Left ventricle myocardium inferior (tissue), 1 donor: ENCODE results near the gene RELA. TPM values are rescaled to one million over a fixed set of nuclear protein-coding genes. Genes with fewer than 3 reads are reported as not detected.
A peak's percentile ranks its signal among the peaks of the same experiment; 100 is the strongest.

ENCODE experiments used
- DNase-seq: peaks from one replicate; pipeline ENCODE4 v3.0.0-alpha.2; 2020
- H3K27ac ChIP-seq: fragments of 200-600 bp; replicated peaks from 2 replicates; pipeline ENCODE4 v1.8.0; 2021
- H3K27me3 ChIP-seq: fragments of 200-600 bp; 2 replicates; pipeline ENCODE4 v1.8.0; 2021; ENCODE audit warnings: low read depth
- H3K36me3 ChIP-seq: fragments of 200-600 bp; 2 replicates; pipeline ENCODE4 v1.8.0; 2021
- H3K4me1 ChIP-seq: fragments of 200-600 bp; 2 replicates; pipeline ENCODE4 v1.8.0; 2021
- H3K4me3 ChIP-seq: fragments of 200-600 bp; 2 replicates; pipeline ENCODE4 v1.8.0; 2021; ENCODE audit warnings: mild to moderate bottlenecking, moderate library complexity
- H3K9me3 ChIP-seq: fragments of 200-600 bp; replicated peaks from 2 replicates; pipeline ENCODE4 v1.8.0; 2021
- intact Hi-C: fragments of 100-400 bp; cut with micrococcal nuclease; formaldehyde crosslinking; loops from one replicate; pipeline ENCODE4 v1.11.0; 2022
- total RNA-seq: library from RNA; stranded (reverse); fragmentation: NEBNext Ultra II Directional; extraction: Animal tissue kit (Norgen Biotek cat#: 25700); gene quantifications from one replicate; pipeline ENCODE4 v1.2.1, GENCODE V29; 2021
- TF ChIP-seq, protein P1 (sequence below): fragments of 200-600 bp; IDR thresholded peaks from 2 replicates; pipeline ENCODE4 v1.8.0; 2021; ENCODE audit warnings: antibody characterized with exemption, mild to moderate bottlenecking, borderline replicate concordance
- donor health status: DM: no; HTN: yes; CAD: no; lungs with severe emphysema.

The RELA gene
- total RNA-seq, 1 donor from 2014 or later = 33.8 TPM

DNA sequence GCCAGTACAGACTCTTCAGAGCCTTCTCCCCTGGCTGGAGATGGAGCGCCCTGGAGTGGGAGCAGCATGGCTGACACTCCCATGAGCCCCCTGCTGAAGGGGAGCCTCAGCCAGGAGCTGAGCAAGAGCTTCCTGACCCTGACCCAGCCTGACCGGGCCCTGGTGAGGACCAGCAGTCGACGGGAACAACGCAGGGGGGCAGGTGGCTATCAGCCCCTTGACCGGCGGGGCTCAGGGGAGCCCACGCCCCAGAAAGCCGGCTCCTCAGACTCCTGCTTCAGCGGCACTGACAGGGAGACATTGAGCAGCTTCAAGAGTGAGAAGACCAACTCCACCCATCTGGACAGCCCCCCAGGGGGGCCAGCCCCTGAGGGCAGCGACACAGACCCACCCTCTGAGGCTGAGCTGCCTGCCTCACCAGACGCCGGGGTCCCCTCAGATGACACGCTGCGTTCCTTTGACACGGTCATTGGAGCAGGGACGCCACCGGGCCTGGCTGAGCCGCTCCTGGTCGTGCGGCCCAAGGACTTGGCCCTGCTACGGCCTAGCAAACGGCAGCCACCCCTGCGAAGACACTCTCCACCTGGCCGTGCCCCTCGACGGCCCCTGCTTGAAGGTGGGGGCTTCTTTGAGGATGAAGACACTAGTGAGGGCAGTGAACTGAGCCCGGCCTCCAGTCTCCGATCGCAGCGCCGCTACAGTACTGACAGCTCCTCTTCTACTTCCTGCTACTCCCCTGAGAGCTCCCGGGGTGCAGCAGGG lies 44.5 kb downstream of the RELA start:
- TF ChIP-seq, protein P1, sequence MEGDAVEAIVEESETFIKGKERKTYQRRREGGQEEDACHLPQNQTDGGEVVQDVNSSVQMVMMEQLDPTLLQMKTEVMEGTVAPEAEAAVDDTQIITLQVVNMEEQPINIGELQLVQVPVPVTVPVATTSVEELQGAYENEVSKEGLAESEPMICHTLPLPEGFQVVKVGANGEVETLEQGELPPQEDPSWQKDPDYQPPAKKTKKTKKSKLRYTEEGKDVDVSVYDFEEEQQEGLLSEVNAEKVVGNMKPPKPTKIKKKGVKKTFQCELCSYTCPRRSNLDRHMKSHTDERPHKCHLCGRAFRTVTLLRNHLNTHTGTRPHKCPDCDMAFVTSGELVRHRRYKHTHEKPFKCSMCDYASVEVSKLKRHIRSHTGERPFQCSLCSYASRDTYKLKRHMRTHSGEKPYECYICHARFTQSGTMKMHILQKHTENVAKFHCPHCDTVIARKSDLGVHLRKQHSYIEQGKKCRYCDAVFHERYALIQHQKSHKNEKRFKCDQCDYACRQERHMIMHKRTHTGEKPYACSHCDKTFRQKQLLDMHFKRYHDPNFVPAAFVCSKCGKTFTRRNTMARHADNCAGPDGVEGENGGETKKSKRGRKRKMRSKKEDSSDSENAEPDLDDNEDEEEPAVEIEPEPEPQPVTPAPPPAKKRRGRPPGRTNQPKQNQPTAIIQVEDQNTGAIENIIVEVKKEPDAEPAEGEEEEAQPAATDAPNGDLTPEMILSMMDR = no peak
- Histone ChIP-seq H3K27me3 (no peaks in the 10 kb centered on the region), H3K36me3 (peaks cover 60% of the 10 kb centered on the region), H3K9me3 (no peaks in the 10 kb centered on the region), H3K27ac (no peak overlapping the region), H3K4me1 (peaks cover 39% of the 10 kb centered on the region), H3K4me3 (no peak overlapping the region)
- no peak for DNase-seq
- intact Hi-C loops = no loop called here

DNA sequence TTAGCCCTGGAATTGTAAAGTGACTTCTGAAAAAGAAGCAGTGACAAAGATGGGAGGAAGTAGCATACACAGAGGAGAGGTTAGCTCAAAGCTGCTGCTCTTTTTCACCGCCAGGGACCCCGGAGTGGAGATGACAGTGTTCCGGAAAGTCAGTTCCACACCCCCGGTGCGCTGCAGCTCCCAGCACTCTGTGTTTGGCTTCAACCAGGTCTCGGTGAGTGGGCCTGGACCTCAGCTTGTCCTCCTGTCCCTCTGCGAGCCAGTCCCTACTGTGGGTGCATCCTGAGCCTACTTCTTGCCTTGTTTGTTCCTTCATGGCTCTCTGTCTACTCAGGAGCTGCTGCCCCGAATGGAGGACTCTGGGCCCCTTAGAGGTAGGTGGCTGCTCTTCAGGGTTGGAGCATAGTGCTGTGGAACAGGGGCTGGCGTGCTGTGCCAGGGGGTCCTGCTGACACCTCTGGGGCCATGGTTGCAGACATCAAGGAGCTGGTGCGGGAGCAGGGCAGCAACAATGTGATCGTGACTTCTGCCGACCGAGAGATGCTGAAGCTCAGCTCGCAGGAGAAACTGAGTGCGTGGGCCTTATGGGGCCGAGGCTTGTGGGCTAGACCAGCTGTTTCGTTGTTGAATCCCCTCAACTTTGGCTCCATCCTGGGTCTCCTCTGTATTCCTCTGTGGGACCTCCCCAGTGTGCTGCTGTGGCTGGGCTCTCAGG lies 45.4 kb downstream of the RELA start:
- H3K27ac ChIP-seq = no peak overlapping the region
- no peak for DNase-seq
- TF ChIP-seq, protein P1 = no peak
- H3K36me3 ChIP-seq = peaks cover 62% of the 10 kb centered on the region
- peak overlapping the region; percentile 93 for H3K4me3 ChIP-seq
- H3K27me3 ChIP-seq = no peaks in the 10 kb centered on the region
- intact Hi-C loops = no loop called here
- peaks cover 48% of the 10 kb centered on the region for H3K4me1 ChIP-seq
- H3K9me3 ChIP-seq = no peaks in the 10 kb centered on the region

DNA sequence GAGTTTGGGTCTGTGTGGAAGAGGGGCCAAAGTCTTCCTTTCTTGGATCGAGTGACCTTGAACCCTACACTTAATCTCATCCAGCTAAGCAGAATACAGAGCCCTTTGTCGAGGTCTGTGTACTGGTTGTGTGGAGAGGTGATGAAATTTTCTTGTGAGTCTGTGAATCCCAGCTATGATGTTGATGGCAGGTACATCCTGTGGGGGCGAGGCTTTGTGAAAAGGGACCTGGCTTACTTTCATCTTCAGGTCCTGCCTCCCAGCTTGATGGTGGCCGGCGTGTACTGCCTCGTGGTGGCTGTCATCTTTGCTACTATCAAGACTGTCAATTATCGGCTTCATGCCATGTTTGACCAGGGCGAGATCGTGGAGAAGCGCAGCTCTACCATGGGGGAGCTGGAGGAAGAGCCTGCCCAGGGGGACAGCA lies 46.1 kb downstream of the RELA start:
- Histone ChIP-seq H3K4me1 (peaks cover 55% of the 10 kb centered on the region), H3K27me3 (no peaks in the 10 kb centered on the region), H3K27ac (peak overlapping the region; percentile 94), H3K36me3 (peaks cover 61% of the 10 kb centered on the region), H3K9me3 (no peaks in the 10 kb centered on the region), H3K4me3 (peak overlapping the region; percentile 93)
- no peak for DNase-seq
- TF ChIP-seq, protein P1 = no peak
- intact Hi-C loops = no loop called here

DNA sequence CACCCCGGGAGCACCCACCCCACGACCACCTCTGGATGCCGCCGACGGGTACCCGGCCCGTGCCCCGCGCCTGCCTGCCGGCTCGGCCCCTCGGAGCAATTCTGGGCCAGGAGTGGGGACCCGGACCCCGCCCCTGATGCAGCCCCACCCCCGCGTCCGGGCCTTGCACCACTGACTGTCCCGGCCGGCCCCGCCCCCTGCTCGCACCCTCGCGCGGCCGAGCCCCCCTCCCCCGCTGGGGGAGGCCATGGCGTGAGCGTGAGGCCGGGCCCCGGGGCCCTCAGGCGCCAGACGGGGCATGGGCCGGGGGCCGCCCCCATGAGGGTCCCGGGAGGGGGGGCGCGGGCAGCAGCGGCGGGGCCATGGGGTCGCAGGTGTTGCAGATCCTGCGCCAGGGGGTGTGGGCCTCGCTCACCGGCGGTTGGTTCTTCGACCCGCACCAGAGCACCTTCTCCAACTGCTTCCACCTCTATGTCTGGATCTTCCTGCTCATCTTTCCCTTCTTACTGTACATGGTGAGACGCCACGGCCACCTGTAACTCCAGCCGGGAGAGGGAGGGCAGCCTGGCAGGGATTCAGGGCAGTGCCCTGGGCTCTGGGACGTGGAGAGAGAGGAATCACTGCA lies 46.7 kb downstream of the RELA start:
- H3K4me3 ChIP-seq = peak overlapping the region; percentile 93
- no peaks in the 10 kb centered on the region for H3K27me3 ChIP-seq
- H3K4me1 ChIP-seq = peaks cover 60% of the 10 kb centered on the region
- DNase-seq = peak; percentile 58
- no peaks in the 10 kb centered on the region for H3K9me3 ChIP-seq
- H3K36me3 ChIP-seq = peaks cover 56% of the 10 kb centered on the region
- intact Hi-C loops = no loop called here
- peak overlapping the region; percentile 94 for H3K27ac ChIP-seq
- TF ChIP-seq, protein P1 = no peak

DNA sequence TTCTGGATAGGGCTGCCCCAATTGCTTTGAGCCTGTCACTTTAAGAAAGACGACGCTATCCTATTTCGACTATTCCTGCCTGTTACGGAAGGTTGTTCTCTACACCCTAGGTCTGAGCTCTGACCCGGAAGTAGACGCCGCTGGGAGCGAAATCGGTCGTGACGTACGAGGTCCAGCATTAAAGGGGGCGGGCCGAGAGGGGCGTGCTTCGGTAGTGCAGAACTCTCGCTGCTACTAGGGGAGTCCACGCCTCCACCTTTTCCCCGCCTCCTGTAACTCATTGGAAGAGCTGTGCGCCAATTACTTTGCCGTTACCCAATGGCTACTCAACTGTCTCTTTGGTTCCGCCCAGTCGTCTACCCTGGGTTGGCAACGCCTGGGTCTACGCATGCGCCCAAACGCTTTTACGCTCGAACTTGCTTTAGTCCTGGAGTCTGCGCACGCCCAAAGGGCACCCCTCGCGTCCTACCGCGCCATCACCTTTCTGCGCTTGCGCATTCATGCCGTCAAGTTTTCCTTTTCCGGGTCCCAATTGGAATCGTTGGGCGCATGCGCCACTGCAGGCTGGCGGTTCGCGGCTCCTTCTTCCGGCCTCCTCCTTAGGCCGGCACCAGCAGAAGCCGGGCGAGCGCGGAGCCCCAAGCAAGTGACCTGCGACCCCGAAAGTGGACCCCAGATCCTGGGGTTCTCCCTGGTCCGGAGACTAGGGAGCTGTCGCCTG lies 47.3 kb downstream of the RELA start, which contains the start of gene PCNX3:
PCNX3 (plus strand) TSS at position 548 of the 721 bp plus-strand sequence. CDS start 536 bp downstream, outside the sequence.
- Histone ChIP-seq H3K27ac (peak within 1 kb of the TSS; percentile 94), H3K36me3 (peaks cover 55% of the 10 kb centered on the region), H3K4me3 (peak within 1 kb of the TSS; percentile 93), H3K9me3 (no peaks in the 10 kb centered on the region), H3K27me3 (no peaks in the 10 kb centered on the region), H3K4me1 (peaks cover 67% of the 10 kb centered on the region)
- DNase-seq = peak; percentile 100
- intact Hi-C loops = no loop called here
- TF ChIP-seq, protein P1 = no peak
